Measurements from ENCODE around the gene FFAR2.

Gene FFAR2

DNA sequence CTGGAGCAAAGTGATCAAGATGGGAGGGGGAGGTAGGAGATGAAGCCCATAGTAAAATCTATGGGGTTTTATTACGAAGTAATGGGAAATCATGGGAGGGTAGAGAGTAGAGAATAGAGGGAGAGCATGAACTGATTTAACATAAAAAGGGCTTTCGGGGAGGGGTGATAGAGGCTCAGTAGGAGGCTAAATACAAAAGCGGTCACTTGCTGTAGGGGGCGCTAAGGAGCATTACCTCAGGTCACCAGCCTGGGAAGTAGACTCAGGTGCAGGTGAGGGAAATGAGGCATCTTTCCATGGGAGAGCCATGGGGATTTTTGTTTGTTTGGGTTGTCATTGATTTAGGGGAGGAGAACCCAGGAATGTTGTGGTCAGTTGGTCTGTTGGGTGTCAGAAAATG lies 28.1 kb downstream of the FFAR2 start:
- DNase-seq (ENCODE audit: low read depth) = no peak
- H3K4me3 ChIP-seq (ENCODE audit: low read depth, low read length) = no peak overlapping the region

DNA sequence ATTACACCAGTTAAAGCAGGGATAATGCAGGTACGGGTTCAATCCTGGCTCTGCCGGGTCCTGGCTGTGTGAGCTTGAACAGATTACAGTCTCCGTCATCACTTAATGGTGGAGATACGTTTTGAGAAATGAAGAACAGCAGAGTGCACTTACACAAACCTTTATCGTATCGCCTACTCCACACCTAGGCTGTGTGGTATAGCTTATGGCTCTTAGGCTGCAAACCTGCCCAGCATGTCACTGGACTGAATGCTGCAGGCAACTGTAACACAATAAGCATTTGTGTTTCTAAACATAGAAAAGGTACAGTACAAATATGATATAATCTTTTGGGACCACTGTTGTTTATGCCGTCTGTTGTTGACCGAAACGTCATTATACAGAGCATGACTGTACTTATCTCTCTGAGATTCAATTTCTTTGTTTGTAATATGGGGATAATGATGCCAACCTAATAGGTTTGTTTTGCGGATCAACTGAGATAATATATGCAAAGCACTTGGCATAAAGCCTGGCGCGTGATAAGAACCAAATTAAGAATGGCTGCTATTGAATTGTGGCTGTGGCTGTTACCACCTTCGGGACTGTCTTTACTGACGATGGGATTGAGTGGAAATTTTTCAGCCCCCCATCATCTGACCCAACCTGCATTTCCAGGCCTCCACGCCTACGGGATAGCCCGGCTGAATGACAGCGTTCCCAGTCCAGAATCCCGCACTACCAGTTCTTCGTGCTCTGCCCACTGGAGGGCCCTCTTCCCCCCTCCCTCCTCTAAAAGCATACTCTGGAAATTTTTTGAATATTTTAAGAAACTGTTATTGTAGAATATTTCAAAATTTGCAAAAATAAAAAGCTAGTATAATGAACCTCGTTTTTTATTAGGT lies 31.0 kb downstream of the FFAR2 start:
- no peak for DNase-seq (ENCODE audit: low read depth)
- no peak overlapping the region for H3K4me3 ChIP-seq (ENCODE audit: low read depth, low read length)

DNA sequence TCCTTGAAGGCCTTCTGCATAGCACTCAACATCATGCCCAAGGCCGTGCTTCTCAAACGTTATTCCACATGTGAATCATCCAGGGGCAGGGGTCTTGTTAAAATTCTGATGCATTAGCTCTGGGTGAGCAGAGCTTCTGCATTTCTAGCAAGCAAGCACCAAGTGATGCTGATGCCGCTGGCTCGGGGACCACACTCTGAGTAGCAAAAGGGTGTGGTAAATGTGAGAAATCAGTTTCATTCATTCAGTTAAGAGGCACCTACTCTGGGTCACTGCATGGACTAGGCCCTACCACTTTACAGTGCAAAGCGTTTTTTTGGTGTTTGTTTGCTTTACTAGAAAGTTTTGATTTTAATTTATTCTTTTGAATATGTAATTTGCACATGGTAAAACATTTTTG lies 35.0 kb downstream of the FFAR2 start:
- H3K4me3 ChIP-seq (ENCODE audit: low read depth, low read length) = no peak overlapping the region
- no peak for DNase-seq (ENCODE audit: low read depth)

GRCh38 chr19:35484252-35485036 lies 36.4 kb downstream of the FFAR2 start:
- H3K4me3 ChIP-seq (ENCODE audit: low read depth, low read length) = no peak overlapping the region
- DNase-seq (ENCODE audit: low read depth) = no peak

DNA sequence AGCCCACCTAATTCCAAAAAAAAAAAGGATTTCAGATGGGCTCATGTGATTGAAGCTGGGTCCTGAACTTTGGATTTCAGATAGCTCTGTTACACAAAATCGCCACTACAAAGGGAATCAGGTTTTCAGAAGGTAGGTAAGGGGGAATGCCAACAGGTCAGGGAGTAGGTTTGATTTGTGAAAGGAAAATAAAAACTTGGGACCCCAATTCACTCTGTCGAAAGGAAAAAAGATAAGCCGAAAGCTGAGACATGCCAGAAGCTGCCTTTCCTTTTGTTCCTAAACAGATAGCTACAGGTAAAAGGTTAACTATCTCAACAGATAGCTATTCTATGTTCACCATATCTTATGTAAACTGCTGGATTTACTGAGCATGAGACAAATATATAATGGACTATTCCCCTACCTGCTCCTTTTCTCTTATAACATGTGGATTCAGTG lies 38.2 kb downstream of the FFAR2 start:
- H3K4me3 ChIP-seq (ENCODE audit: low read depth, low read length) = no peak overlapping the region
- no peak for DNase-seq (ENCODE audit: low read depth)

- no peak overlapping the region for H3K4me3 ChIP-seq (ENCODE audit: low read depth, low read length)
- DNase-seq (ENCODE audit: low read depth) = no peak
Observed at GRCh38 chr19:35487656-35488182, 39.7 kb downstream of the FFAR2 start.

DNA sequence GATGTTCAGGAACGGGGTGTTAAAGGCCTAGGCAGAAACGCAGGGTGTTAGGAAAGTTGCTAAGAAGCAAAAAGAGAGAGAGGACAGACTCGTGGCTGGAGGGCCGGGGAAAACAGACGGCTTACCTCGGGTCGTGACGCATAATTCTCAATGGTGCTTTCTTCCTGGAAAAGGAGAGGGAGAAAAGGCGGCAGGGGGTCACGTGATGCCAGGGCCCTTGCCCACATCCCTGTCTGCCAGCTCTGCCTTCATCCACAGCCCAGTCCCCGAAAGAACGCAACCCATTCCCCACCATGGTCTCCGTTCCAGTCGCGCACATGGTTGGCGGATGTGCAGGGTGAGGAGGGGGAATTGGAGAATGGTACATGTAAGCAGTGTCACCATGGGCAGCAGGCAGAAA lies 40.6 kb downstream of the FFAR2 start:
- no peak overlapping the region for H3K4me3 ChIP-seq (ENCODE audit: low read depth, low read length)

DNA sequence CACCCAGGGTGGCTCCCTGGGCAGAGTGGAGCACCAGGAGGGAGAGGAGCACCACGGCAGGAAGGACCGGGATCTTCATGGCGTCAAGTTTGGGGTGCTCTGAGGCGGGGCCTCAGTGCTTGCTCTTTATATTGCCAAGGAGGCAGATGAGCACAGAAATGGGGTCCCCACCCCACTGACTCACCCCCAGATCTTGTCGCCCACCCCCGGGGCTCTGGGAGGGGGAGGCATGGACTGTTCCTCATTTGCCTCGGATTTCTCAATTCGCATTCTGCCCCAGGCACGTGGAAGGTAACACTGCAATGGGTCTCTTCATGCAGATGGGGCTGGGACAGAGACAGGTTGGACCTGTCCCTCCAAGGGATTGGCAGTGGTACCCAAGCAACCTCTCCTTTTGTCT lies 42.3 kb downstream of the FFAR2 start, which contains the start of gene KRTDAP:
KRTDAP (minus strand) TSS at position 101 of the 400 bp plus-strand sequence; CDS start at position 79, 22 bp downstream.
- no peak within 1 kb of the TSS for H3K4me3 ChIP-seq (ENCODE audit: low read depth, low read length)
- DNase-seq (ENCODE audit: low read depth) = no peak

More for the DNA sequence above, 40.6 kb downstream of the FFAR2 start:
- no peak for DNase-seq (ENCODE audit: low read depth)

- DNase-seq (ENCODE audit: low read depth) = no peak
Observed at GRCh38 chr19:35491836-35492360, 43.8 kb downstream of the FFAR2 start.

GRCh38 chr19:35493971-35494370 lies 45.9 kb downstream of the FFAR2 start:
- no peak for DNase-seq (ENCODE audit: low read depth)
- no peak overlapping the region for H3K4me3 ChIP-seq (ENCODE audit: low read depth, low read length)

More at GRCh38 chr19:35491836-35492360, 43.8 kb downstream of the FFAR2 start:
- no peak overlapping the region for H3K4me3 ChIP-seq (ENCODE audit: low read depth, low read length)

- no peak overlapping the region for H3K4me3 ChIP-seq (ENCODE audit: low read depth, low read length)
- DNase-seq (ENCODE audit: low read depth) = no peak
Observed at GRCh38 chr19:35495107-35496064, 47.3 kb downstream of the FFAR2 start.

DNA sequence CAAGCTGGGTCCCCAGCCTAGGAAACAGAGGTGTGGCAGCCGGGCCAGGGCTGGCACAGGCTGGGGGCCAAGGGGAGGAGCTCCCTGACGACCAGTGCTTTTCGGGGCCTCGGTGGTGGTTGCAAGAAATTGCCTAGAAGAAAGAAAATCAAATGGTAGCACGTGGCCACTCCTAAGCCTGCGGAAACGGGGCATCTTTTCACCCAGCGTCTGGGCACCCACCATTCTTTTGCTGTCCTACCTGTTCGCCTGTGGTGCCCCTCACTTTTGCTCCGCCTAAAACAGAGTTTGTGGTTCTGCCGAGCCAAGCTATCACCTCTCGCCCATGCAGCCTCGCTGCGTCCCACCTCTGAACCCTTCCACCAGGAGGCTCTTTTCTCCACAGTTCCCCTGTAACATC lies 49.3 kb downstream of the FFAR2 start:
- H3K4me3 ChIP-seq (ENCODE audit: low read depth, low read length) = no peak overlapping the region
- DNase-seq (ENCODE audit: low read depth) = no peak

- no peak overlapping the region for H3K4me3 ChIP-seq (ENCODE audit: low read depth, low read length)
- no peak for DNase-seq (ENCODE audit: low read depth)
Observed at GRCh38 chr19:35498220-35498619, 50.2 kb downstream of the FFAR2 start.

DNA sequence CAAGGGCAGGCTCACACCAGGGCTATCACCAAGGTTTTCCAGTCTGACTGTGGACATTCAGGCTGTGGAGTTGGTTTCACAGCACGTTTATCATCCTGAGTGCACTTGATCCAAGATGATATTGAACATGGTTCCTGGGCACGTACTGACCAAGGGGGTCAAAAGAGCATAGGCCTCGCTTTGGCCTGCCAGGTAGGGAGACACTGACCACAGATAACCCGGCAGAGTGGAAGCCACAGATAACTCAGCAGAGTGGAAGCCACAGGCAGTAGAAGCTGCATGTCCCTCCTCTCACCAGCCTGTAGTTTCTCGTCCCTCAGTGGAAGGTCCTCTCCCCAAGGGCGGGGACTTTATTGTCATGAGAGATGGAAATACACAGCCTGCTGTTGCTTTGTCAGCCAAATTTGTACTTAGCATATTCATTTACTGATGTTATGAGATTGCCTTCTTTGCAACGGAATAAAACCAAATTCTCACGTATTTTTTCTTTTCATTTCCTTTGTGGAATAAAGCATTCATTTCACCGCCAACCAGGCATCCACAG lies 51.0 kb downstream of the FFAR2 start:
- no peak for DNase-seq (ENCODE audit: low read depth)
- no peak overlapping the region for H3K4me3 ChIP-seq (ENCODE audit: low read depth, low read length)

GRCh38 chr19:35500611-35501010 lies 52.6 kb downstream of the FFAR2 start:
- DNase-seq (ENCODE audit: low read depth) = no peak

More at GRCh38 chr19:35500611-35501010, 52.6 kb downstream of the FFAR2 start:
- H3K4me3 ChIP-seq (ENCODE audit: low read depth, low read length) = no peak overlapping the region

All from skeletal muscle cell (primary cell).